Cerebellar nuclear complex (tissue), 1 donor: ENCODE measurements around the gene PTPRD.

Experiments
- DNase-seq, 2 experiments: peaks; one replicate each; lab custom pipeline; 2025; lab: John Stamatoyannopoulos, UW

PTPRD gene

GRCh38 chr9:8436786-8437185 is 2176.0 kb downstream of the PTPRD start:
- DNase-seq = no peak

- DNase-seq = no peak
These were observed 2178.2 kb downstream of the PTPRD start for GRCh38 chr9:8434621-8435020.

- DNase-seq = no peak
These were observed 2180.6 kb downstream of the PTPRD start for GRCh38 chr9:8432224-8432623.

- no peak for DNase-seq
These were observed 2181.3 kb downstream of the PTPRD start for GRCh38 chr9:8431505-8431904.

GRCh38 chr9:8430945-8431344 is 2181.9 kb downstream of the PTPRD start:
- no peak for DNase-seq

GRCh38 chr9:8429768-8430167 is 2183.0 kb downstream of the PTPRD start:
- DNase-seq = no peak

GRCh38 chr9:8429157-8429556 is 2183.6 kb downstream of the PTPRD start:
- DNase-seq = no peak

GRCh38 chr9:8428389-8428788 is 2184.4 kb downstream of the PTPRD start:
- no peak for DNase-seq

GRCh38 chr9:8424786-8425410 is 2187.9 kb downstream of the PTPRD start:
- no peak for DNase-seq

- DNase-seq = no peak
These were observed 2192.4 kb downstream of the PTPRD start for GRCh38 chr9:8420416-8420815.

- no peak for DNase-seq
These were observed 2193.1 kb downstream of the PTPRD start for GRCh38 chr9:8419596-8420275.

GRCh38 chr9:8417341-8417740 is 2195.5 kb downstream of the PTPRD start:
- DNase-seq = no peak

GRCh38 chr9:8412327-8412726 is 2200.5 kb downstream of the PTPRD start:
- no peak for DNase-seq

GRCh38 chr9:8408575-8409190 is 2204.1 kb downstream of the PTPRD start:
- DNase-seq = no peak

GRCh38 chr9:8401961-8402705 is 2210.7 kb downstream of the PTPRD start:
- DNase-seq = no peak

GRCh38 chr9:8400378-8400777 is 2212.4 kb downstream of the PTPRD start:
- DNase-seq = no peak

- no peak for DNase-seq
These were observed 2217.8 kb downstream of the PTPRD start for GRCh38 chr9:8395022-8395421.

GRCh38 chr9:8394341-8394740 is 2218.5 kb downstream of the PTPRD start:
- DNase-seq = no peak

GRCh38 chr9:8392866-8393265 is 2219.9 kb downstream of the PTPRD start:
- no peak for DNase-seq

GRCh38 chr9:8391566-8391965 is 2221.2 kb downstream of the PTPRD start:
- no peak for DNase-seq

- DNase-seq = no peak
These were observed 2221.7 kb downstream of the PTPRD start for GRCh38 chr9:8391132-8391531.

GRCh38 chr9:8390571-8390970 is 2222.2 kb downstream of the PTPRD start:
- DNase-seq = no peak

- no peak for DNase-seq
These were observed 2223.3 kb downstream of the PTPRD start for GRCh38 chr9:8389531-8389930.
